GM21423 (cell line): Measurements from ENCODE around the gene IL15RA.
"Not testable (repeated sequence)": the region's sequence is repeated elsewhere in the genome, so short reads cannot be mapped to it uniquely, and the experiment has no call there.

Experiments used
- ATAC-seq: cut with Tn5 transposase; IDR thresholded peaks from one replicate; pipeline ENCODE4 v1.9.1; 2021; ENCODE audit warnings: mild to moderate bottlenecking, moderate library complexity; ENCODE audit not compliant: unreplicated experiment

IL15RA gene

GRCh38 chr10:5930272-5930671, 47.1 kb downstream of the IL15RA start:
- no peak for ATAC-seq

GRCh38 chr10:5929442-5929841, 47.9 kb downstream of the IL15RA start:
- no peak for ATAC-seq

GRCh38 chr10:5927306-5927705, 50.0 kb downstream of the IL15RA start:
- ATAC-seq, result no peak

DNA sequence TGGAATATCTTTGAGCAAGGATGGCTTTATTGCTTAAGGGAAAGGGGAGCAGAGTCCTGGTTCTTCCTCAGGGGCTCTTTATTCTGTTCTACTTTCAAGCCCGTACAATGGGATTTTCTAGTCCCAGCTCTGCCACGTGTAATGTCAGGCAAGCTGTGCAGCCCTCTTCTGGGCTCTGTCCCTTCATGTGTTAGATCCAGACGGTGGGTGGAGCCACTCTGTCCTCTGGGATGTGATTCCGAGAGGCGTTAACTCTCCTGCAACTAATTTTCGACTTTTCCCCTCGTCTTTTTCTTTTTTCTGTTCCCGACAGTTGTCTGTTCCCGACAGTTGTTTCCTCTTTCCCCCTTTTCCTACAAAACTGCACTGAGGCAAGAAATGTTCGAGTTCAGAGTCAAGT, 52.5 kb downstream of the IL15RA start:
- ATAC-seq, result no peak

DNA sequence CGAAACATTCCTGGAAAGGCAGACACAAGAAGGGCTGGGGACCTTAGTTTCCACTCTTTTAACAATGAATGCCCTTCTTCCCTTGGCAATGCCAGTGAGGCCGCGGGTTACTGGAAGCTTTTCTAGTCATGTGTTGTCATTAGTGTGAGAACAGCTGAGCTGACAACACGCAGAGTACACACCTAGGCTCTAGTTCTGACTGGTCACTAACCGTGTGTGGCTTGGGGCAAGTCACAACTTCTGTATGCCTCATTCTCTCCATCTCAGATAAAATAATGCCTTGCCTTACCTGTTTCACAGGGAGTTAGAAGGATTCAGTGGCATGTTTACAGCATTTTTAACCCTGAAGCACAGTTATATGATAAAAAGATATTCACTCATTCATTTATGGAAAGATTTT, 55.6 kb downstream of the IL15RA start:
- ATAC-seq, result no peak

DNA sequence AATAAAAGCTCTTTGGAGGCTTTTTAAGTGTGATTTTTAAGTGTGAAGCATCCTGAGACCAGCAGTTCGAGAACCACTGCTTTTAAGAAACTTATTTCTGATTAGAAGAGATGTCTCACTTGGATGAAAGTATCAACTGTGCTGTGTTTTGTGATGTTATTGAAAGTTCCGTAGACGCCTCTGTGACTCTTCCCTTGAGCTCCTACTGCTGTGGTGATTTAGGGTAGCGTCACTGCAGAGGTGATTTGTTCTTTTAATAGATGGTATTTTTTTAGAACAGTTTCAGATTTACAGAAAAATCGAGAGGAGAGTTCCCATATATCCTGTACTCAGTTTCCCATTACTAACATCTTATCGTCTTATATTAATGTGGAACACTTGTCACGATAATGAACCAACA, 57.8 kb downstream of the IL15RA start:
- no peak for ATAC-seq

- no peak for ATAC-seq
These were observed 58.6 kb downstream of the IL15RA start for GRCh38 chr10:5918763-5919162.

GRCh38 chr10:5917305-5917704, 60.0 kb downstream of the IL15RA start:
- ATAC-seq, result no peak

GRCh38 chr10:5915451-5915850, 61.9 kb downstream of the IL15RA start:
- ATAC-seq, result no peak

- ATAC-seq, result no peak
These were observed 63.6 kb downstream of the IL15RA start for GRCh38 chr10:5913736-5914135.

- no peak for ATAC-seq
These were observed 65.7 kb downstream of the IL15RA start for GRCh38 chr10:5911670-5912069.

GRCh38 chr10:5910323-5911100, 66.8 kb downstream of the IL15RA start:
- no peak for ATAC-seq

DNA sequence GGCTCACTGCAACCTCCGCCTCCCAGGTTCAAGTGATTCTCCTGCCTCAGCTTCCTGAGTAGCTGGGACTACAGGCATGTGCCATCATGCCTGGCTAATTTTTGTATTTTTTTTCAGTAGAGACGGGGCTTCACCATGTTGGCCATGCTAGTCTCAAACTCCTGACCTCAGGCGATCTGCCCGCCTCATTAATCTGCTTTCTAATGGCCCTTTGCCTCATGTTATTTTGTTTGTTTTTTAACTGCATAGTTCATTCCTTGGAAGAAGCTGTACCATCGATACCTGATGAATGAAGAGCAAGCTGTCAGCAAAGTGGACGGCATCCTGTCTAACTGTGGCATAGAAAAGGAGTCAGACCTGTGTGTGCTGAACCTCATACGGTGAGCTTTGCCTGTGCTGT, 68.7 kb downstream of the IL15RA start:
- ATAC-seq, result not testable (repeated sequence)

- ATAC-seq, result no peak
These were observed 70.7 kb downstream of the IL15RA start for GRCh38 chr10:5906651-5907050.

DNA sequence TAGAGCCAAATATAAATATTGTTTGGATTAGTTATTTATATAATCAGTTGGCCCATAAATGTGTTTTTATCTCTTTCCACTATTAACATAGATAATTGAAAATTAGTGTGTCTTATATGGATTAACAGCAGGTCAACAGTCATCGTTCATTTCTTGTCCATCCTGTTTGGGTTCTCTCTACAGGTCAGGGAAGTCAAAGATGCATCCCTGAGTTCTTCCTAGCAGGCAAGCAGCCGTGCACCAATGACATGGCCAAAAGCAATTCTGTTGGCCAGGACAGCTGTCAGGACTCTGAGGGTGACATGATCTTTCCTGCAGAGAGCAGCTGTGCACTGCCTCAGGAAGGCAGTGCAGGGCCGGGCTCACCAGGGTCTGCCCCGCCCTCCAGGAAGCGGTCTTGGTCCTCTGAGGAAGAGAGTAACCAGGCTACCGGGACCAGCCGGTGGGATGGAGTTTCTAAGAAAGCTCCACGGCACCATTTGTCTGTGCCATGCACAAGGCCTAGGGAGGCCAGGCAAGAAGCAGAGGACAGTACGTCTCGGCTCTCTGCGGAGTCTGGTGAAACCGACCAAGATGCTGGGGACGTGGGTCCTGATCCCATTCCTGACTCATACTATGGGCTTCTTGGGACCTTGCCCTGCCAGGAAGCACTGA, 71.4 kb downstream of the IL15RA start:
- no peak for ATAC-seq

DNA sequence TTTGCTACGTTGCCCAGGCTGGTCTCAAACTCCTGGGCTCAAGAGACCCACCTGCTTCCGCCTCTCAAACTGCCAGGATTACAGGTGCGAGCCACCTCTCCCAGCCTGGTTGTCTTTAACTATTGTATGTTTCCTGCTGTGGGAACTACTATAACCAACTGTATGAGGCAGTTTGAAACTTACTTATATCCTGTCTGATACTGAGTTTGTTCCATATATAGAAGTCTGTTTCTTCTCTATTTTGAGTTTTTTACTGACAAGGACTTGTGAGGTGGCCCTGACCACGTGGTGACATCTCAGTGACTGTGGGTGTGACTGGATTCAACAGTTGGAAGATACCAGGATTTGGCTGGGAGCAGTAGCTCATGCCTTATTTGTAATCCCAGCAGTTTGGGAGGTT, 73.1 kb downstream of the IL15RA start:
- ATAC-seq, result peak; percentile 95

DNA sequence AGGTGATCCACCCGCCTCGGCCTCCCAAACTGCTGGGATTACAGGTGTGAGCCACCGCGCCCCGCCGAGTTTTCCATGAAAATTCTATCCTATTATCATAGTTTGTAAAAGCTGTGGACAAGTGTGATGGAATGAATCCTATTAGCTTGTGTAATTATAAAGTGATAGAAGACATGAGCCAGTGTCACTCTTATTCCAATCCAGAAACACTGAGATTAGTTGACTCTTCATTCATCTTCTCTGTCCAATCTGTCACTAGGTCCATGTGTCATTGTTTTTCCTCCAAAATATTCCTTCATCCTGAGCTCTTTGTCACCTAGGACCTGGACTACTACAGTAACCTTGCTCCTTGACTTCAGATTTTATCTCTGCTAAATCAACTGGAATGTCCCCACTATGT, 73.8 kb downstream of the IL15RA start:
- ATAC-seq, result no peak

DNA sequence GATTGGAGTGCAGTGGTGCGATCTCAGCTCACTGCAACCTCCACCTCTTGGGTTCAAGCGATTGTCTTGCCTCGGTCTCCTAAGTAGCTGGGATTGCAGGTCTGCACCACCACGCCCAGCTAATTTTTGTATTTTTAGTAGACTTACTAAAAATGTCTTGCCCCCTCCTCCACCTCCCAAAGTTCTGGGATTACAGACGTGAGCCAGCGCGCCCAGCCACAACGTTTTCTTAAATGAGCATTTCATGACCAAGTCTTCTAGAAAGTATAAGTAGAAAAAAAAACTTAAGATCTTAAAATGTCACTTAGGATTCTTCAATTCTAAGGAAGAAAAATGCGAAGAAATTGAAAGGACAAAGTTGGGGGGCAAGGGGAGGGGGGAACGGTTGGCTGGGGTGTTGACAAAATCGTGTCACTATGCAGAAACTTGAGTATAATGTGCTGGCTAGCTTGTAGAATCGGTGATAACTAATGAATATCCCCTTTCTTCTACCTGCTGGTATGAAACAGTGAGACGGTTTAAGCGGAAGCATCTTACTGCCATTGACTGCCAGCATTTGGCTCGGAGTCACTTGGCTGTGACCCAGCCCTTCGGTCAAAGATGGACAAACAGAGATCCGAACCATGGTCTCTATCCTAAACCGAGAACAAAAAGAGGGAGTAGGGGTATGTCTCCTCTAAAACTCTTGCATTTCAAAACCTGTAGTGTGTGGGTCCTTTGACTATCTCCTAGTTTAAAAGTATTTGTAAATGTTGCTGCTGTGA, 74.7 kb downstream of the IL15RA start:
- ATAC-seq, result no peak
